Activated CD8-positive, alpha-beta memory T cell treated with anti-CD3 and anti-CD28 coated beads for 24 hours (primary cell): ENCODE data around the gene GGTLC1.
A peak's percentile ranks its signal among the peaks of the same experiment; 100 is the strongest.
"Not testable (repeated sequence)": the region's sequence is repeated elsewhere in the genome, so short reads cannot be mapped to it uniquely, and the experiment has no call there.

Source experiments
- DNase-seq: peaks from one replicate; pipeline ENCODE4 v3.0.0-alpha.2; 2020

The GGTLC1 gene

DNA sequence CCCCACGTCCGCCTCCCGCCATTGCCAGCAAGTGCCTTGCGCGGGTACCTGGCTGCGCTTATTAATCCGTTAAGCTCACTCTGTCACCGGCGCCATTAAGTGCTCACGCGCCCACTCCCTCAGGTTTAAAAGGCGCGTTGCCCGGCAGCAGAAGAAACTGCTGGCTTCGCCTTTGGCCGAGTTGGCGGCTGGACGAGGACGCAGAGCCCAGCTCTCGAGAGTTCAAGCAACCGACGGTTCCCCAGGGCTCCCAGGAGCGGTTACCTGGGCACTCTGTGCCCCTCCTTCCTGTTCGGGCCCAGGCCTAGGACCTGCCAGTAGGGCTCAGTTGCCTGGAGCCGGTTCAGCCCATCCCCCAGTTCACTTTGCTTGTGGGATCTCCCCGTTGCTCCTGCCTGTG, at the start of gene GGTLC1:
GGTLC1 (minus strand) TSS at position 219 of the 400 bp plus-strand sequence. CDS start 2,168 bp downstream, outside the sequence.
- DNase-seq, result no peak

DNA sequence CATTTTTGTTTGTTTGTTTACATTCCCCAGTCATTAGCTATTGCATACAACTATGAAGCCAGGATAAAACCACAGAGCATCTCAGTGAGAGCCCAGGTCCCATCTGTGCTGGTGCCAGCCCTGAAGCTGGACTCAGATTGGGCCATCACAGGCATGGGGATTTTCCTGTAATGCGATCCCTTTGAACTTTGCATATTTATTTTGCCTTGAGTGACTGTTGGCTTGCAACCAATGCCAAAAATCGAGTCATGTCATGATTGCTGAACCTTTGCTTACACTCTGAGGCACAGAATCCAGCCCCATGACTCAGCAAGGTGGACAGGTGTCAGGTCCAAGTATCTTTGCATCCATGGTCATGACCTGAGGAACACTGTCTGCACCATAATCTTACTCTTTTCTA, 46.2 kb upstream of the GGTLC1 start:
- DNase-seq, result no peak

DNA sequence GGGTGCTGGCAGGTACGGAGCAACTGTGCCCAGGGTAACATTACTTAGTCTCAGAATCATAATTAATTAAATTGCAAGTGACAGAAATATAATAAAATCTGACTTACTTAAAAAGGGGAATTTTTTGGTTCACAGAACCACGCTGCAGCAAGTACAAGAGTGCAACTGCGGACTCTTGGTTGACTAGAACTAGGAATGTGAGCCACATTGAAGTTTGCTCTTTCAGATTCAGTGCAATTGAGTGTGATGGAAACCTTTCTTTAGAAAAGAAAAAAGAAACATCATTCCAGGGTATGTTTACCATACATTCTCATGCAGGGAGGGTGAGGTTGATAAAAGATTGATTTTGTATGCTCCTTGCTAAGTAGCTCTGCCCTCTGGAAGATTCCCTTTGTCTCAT, 45.0 kb upstream of the GGTLC1 start:
- no peak for DNase-seq

- no peak for DNase-seq
Measured at GRCh38 chr20:24033151-24033550, 44.6 kb upstream of the GGTLC1 start.

GRCh38 chr20:24032400-24032898, 43.9 kb upstream of the GGTLC1 start:
- DNase-seq, result no peak

DNA sequence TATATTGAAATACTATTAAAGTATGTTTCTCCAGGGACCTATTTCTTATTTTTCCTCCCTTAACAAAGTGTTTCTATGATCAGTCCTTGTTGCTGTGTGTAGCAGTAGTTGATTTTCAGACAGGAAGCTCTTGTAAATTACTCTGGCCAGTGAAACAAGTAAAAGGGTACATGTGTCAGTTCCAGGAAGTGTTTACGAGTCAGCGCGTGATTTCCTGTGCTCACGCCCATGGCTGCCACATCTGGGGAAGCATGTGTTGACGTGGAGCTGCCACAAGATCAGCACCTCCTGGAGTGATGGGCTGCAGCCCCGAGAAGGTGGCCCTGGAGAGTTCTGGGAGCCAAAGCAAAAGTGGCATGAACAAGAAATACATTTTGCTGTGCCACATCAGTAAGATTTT, 38.6 kb upstream of the GGTLC1 start:
- peak; percentile 80 for DNase-seq

- no peak for DNase-seq
Measured at GRCh38 chr20:24022621-24023180, 34.1 kb upstream of the GGTLC1 start.

DNA sequence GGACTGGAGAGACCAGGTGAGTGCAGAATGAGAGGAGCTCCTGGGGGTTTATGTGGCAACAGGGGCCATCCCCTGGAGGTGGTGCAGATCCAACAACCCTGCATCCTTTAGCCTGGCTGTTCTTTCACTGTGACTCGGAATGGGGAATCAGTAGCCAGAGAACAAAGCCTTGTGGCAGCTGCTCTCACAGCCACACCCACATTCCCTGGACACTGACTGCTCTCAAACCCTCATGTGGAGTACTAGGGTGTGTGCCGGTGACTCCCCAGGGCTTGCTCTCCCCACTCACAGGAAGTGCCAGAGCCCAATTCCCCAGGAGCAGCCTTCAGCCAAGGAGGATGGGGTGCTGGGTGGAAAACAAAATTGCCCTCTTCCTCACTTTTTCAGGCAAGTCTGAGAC, 30.2 kb upstream of the GGTLC1 start:
- DNase-seq, result no peak

- no peak for DNase-seq
Measured at GRCh38 chr20:24017458-24017755, 28.8 kb upstream of the GGTLC1 start.

- DNase-seq, result no peak
Measured at GRCh38 chr20:24016607-24017457, 28.3 kb upstream of the GGTLC1 start.

GRCh38 chr20:24013953-24014352, 25.4 kb upstream of the GGTLC1 start:
- no peak for DNase-seq

GRCh38 chr20:24011282-24011681, 22.7 kb upstream of the GGTLC1 start:
- DNase-seq, result no peak

DNA sequence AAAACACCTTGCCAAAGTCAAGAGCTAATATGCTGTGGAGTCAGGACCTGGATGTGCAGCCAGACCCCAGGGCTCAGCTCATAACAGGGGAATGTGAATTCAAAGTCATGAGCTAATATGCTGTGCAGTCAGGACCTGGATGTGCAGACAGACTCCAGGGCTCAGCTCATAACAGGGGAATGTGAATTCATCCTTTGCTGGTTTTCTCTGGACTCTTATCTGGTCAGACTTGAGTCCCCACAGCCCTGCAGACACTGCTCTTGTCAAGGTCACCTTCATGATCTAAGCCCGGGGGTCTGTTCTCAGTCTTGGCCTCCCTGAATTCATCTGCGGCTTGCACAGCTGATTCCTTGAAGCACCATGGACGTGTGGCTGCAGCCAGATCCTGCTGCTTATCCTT, 19.2 kb upstream of the GGTLC1 start:
- DNase-seq, result no peak

DNA sequence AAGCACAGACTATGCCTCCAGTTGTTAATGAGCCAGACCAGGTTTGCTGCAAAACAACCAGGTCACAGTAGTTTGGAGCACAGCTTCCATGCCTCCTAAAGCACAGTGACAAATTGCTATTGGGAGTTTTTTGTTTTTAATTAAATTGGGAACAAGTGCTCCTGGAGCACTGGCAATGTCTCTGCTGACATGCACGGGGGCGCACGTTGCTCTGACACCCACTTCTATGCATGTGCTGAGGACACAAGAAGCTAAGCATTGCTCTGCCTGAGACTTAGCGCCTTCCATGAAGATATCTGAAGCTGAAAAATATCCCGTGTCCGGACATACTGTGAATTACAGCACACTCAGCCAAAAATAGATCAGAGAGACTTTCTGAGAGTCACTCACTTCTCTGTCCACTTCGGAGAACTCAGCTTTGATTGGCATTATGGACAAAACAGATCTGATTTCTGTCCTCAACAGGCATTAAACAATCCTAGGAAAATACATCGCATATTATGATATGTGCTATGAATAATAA, 18.6 kb upstream of the GGTLC1 start:
- DNase-seq, result no peak

DNA sequence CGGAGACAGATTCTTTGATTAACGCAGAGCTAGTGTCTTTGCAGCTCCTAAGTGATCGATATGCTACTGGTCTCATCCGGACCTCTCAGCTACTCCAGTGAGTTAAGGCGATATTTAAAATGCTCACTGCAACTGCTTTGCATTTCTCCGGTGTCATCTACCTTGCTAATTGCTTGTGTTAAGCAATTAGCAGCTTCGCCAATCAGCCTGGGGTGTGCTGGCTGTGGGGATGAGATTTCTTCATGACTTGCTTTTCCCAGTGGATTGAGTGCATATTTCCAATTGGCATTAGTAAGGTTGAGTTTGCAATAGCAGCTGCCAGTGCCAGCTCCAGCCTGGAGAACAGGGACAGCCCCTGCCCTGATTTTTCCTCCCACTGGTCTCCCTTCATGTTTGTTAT, 18.0 kb upstream of the GGTLC1 start:
- DNase-seq, result no peak

- no peak for DNase-seq
Measured at GRCh38 chr20:24004471-24004870, 15.9 kb upstream of the GGTLC1 start.

DNA sequence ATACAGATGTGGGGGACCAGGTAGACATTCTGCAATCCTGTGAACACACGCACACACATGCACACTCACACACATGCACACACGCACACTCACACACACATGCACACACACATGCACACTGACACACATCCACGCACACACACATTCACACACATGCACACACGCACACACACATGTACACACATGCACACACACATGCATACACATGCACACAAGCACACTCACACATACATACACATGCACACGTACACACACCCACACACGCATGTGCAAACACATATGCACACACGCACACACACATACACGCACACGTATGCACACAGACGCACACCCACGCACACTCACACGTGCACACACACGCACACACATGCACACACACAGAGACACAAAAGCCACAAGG, 14.3 kb upstream of the GGTLC1 start:
- no peak for DNase-seq

DNA sequence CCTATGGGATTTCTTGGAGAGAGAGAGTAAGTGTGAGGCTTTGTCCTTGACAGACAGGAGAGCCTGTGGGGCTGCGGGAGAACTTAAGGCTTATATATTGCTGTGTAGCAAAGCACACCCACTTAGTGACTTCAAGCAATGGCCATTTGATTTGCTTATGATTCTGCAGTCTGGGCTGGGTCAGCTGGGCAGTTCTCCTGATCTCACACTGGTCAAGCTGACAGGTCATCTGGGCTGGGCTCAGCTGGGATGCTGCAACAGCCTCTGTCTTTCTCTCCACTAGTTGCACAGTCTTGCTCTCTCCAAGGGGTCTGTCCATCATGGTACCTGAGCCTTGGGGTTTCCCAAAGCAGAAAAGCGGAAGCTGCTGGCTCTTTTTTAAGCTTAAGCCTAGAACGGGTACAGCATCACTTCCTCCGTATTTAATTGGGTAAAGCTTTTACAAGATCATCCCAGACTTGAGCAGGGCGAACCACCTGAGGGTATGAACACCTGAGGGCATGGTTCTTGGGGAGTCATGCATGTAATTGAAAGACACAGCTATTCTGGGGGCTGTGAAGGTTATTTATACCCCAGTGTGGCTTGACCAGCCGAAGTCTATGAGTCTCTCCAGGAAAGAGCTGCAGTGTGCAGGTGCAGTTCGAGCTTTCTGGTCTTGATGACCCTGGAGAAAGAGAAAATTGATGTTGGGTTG, 13.3 kb upstream of the GGTLC1 start:
- no peak for DNase-seq

GRCh38 chr20:23998844-23999243, 10.3 kb upstream of the GGTLC1 start:
- DNase-seq, result no peak

DNA sequence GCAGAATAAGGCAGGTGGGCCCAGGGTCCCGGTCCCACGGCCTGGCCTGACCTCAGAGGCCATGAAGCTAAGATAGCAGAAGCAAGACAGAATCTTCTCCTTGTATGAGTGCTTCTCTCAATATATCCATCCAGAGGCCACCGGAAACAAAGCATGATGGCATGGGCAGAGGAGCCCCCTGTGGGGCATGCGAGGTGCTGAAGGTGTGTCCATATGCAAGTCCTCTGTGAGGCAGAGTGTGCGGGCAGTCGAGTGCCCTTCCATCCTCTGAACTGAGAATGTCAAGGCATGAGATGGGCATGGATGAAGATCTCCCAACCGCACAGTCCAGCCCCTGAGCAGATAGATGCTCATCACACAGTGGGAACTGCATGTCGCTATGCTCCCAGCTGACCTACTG, 9.8 kb upstream of the GGTLC1 start:
- no peak for DNase-seq

- peak; percentile 79 for DNase-seq
Measured at GRCh38 chr20:23995905-23996666, 7.5 kb upstream of the GGTLC1 start.

DNA sequence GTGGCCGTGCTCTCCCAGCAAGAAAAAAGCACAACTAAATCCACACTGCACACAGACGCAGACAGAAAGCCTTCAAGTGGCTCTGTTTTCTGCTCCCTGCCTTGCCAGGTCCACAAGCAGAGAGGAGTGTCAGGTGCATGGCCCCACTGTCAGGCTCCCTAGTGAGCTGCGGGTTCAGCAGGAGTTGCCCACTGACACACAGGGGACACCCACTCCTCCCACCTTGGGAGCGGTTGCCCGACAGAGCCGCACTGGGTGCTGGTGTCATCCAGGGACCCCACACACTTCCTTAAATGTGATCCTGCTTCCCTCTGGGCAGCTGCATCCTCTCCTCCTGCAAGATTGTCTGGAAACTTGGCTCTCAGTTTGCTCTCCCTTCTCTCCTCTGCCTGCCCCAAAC, 6.7 kb upstream of the GGTLC1 start:
- not testable (repeated sequence) for DNase-seq
